HUDEP-2 (cell line): ENCODE data around the gene ZNF683.
A peak's percentile ranks its signal among the peaks of the same experiment; 100 is the strongest.
"Not testable (repeated sequence)": the region's sequence is repeated elsewhere in the genome, so short reads cannot be mapped to it uniquely, and the experiment has no call there.

ENCODE experiments used
- DNase-seq, 76 experiments: peaks; one replicate each; lab custom pipeline; 2025; ENCODE audit not compliant: unreplicated experiment in 76 of 76; lab: John Stamatoyannopoulos, UW

The ZNF683 gene

GRCh38 chr1:26387447-26387846, 14.9 kb upstream of the ZNF683 start:
- no peak for DNase-seq

DNA sequence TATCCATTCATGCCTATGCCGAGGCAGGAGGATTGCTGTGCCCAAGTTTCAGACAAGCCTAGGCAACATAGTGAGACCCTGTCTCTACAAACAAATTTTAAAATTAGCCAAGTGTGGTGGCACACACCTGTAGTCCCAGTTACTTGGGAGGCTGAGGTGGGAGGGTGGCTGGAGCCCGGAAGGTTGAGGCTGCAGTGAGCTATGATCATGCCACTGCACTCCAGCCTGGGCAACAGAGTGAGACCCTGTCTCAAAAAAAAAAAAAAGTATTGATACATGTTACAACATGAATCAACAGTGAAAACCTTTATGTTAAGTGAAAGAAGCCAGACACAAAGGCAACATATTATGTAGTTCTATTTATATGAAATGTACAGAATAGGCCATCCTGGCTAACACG, 12.5 kb upstream of the ZNF683 start:
- not testable (repeated sequence) for DNase-seq

- DNase-seq = no peak
These were observed 11.5 kb upstream of the ZNF683 start for GRCh38 chr1:26384076-26384475.

DNA sequence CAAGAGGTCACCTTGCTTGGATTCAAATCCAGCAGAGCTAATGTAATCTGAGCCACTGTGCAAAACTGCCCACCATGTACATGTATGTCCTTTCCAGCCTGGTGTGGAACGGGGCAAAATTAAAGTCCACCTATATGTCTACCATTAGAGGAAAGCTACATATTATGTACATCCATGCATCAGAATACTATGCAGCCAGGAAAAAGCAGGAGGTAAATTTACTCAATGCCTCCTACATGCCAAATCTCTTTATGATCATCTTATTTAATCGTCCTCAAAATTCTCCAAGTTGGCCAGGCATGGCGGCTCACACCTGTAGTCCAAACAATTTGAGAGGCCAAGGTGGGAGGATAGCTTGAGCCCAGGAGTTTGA, 6.3 kb upstream of the ZNF683 start:
- DNase-seq = no peak

- peak in 75 of 76 experiments; percentile 73 to 99 (median 94) for DNase-seq
These were observed 5.7 kb upstream of the ZNF683 start for GRCh38 chr1:26378088-26378878.

- no peak for DNase-seq
These were observed 3.5 kb upstream of the ZNF683 start for GRCh38 chr1:26376050-26376449.

DNA sequence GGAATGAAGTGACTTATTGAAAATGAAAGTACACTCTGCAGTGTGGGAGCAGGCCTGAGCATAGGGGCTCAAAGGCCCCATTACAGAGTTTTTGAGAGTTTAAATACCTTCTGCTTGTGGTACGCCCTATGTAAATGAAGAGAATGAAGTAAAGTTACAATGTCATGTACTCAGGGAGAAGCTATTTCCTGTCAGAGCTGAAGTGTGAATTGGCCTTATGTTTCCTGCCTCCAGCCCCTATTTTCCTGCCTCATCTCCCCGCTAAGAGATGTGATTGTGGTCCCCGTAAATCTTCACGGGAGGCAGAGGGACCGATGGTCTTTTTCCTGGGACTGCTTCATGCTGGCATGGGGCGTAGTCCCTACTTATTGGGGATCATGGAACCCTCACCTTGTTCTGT, 2.5 kb upstream of the ZNF683 start:
- no peak for DNase-seq

DNA sequence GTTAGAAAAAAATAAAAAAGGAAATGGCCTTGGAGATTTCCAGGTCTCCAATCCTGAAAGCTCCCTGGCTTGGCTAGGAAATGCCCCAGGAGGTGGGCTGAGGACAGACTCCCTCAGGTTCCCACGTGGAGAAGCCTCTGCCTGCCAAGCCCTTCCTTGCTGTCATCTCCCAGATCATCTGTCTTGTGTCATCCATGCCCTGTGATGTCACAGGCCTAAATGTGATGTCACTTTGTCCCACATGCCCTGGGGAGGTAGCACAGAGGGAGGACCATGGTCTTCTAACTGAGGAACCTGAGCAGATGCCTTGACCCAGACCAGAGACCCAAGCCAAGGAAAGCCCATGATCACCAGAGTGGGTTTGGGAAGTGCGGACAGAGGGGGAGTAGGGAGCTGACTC, 1.8 kb upstream of the ZNF683 start:
- DNase-seq = not testable (repeated sequence)

- DNase-seq = no peak
These were observed 1.2 kb upstream of the ZNF683 start for GRCh38 chr1:26373789-26374188.

DNA sequence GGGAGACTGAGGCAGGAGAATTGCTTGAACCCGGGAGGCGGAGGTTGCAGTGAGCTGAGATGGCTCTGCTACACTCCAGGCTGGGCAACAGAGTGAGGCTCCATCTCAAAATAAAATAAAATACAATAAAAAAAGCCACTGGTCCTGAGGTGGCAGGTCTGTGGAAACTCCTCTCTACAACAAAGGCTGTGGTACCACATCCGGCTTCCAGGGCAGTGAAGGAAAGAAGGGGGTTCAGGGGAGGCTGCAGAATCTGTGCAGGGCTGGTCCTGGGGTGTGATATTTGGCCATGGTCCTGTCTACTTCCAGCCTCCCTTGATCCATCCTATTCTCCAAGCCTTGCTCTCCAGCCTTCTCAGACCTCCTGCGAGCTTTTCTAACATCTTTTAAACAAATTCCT, 731 bp upstream of the ZNF683 start:
- DNase-seq = no peak

- DNase-seq = no peak
These were observed 511 bp downstream of the ZNF683 start for GRCh38 chr1:26372039-26372438.

DNA sequence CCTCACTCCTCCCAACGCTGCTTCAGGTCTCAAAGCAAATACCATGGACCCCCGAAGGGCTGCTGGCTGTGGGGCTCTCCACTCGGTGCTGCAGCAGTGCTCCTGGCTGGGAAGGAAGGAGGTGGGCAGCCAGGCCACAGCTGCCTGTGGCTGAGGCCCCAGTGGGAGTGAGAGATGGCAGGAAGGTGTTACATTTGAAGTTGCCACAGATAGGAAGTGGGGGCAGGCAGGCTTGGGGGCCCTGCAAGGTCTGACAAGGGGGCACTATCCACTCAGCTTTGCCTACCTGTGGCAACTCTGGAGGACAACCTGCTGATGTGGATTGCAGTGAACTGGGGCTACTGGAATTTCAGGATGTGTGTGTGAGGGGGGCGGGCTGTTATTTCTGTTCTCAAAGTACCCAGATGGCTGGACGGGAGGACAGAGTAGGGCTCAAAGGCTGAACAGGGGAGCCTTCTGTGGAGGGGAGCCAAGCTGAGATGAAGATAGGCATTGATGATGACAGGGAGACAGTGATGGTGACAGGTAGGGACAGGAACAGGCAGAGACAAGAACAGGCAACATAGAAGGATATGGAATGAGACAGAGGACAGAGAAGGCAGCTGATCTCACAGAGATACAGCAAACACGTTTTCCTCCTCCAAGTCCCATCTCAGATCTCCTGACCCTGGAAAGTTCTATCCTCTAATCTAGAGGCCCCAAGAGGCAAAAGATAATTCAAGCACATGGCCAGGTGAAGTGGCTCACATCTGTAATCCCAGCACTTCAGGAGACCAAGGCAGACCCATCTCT, 1.8 kb downstream of the ZNF683 start:
- no peak for DNase-seq

DNA sequence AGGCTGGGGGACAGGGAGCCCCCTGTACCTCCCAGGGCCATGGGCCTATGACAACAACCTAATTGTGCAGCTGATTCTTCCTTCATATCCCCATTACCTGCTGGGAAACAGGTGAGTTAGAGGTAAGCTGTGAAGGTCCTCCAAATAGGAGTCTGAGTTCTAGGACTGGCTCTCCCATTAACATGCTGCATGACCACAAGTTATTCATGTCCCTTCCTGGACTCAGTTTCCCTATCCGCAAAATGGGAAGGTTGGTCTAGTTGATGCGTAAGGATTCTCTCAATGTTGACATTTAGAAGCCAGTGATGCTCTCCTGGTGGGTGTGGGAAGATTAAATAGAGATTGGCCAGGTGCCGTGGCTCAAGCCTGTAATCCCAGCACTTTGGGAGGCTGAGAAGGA, 4.1 kb downstream of the ZNF683 start:
- DNase-seq = no peak

GRCh38 chr1:26368006-26368405, 4.5 kb downstream of the ZNF683 start:
- DNase-seq = no peak

- DNase-seq = no peak
These were observed 5.1 kb downstream of the ZNF683 start for GRCh38 chr1:26367441-26367840.

DNA sequence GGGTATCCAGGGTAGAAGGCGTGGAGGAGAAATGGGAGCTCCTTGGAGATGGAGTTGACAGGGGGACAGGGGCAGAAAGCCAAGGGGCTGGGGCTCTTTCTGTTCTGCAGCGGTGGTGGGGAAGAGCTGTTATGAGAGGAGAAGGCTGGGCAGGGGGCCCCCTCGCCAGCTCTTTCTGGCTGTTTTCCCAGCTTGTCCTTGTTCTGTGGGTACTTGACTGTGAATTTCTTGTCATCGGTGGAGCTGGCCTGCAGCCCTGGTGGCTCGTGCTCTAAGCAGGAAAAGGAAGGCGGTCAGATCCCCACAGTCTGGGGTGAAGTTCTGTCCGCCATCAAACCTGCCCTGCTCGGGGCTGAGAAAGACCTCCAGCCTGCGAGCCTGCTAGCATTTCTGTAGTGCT, 7.6 kb downstream of the ZNF683 start:
- no peak for DNase-seq

DNA sequence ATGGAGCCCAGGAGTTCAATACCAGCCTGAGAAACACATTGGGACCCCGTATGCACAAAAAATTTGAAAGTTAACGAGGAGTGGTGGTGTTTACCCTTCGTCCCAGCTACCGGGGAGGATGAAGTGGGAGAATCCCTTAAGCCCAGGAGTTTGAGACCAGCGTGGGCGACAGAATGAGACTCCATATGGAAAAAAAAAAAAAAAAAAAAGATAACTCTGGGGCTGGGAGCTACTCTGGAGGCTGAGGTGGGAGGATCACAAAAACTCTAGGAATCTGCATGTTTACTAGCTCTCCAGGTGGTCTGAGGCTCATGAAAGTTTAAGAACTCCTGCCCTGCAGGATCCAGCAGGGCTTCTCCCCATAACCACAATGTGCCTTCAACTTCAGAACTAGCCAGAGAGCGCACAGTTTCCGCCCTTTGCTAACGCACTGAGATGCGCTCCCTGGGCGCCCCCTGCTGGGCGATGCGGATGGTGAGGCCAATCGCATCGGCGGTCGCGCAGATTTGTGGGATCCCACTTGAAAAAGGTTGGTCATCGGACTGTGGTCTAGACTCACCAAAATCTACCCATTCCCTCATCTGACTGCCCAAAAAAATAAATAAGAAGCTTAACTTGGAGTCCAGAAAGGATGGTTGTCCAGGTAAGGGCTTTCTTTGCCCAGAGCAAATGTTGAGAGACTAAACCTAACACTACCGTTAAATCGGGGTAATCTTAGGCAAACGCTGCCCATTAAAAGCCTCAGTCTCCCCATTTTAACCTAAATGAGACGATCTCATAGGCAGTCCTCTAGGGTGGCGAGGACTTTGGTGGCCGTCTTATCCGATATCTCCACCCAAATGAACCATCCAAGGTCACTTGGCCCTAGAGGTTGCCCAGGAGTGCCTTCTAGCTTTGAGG, 8.8 kb downstream of the ZNF683 start:
- peak in 73 of 76 experiments; percentile 10 to 82 (median 64) for DNase-seq

DNA sequence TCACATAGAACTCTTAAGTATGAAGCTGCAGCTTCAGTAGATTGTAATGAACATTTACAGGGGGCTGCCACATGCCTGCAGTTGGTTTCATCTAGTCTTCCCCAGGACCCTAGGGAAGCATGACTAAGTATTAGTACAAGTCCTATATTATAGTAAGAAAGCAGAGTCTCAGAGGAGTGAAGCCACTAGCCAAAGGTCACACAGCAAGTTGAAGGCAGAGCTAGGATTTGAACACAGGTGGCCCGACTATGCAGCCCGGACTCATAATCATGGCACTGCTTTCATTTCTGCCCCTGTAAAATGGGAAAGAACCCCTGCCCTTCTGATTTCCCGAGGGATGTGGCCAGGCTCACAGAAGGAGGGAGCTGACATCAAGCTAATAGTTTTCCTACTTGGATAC, 10.2 kb downstream of the ZNF683 start:
- DNase-seq = no peak

- no peak for DNase-seq
These were observed 10.9 kb downstream of the ZNF683 start for GRCh38 chr1:26361605-26362122.

DNA sequence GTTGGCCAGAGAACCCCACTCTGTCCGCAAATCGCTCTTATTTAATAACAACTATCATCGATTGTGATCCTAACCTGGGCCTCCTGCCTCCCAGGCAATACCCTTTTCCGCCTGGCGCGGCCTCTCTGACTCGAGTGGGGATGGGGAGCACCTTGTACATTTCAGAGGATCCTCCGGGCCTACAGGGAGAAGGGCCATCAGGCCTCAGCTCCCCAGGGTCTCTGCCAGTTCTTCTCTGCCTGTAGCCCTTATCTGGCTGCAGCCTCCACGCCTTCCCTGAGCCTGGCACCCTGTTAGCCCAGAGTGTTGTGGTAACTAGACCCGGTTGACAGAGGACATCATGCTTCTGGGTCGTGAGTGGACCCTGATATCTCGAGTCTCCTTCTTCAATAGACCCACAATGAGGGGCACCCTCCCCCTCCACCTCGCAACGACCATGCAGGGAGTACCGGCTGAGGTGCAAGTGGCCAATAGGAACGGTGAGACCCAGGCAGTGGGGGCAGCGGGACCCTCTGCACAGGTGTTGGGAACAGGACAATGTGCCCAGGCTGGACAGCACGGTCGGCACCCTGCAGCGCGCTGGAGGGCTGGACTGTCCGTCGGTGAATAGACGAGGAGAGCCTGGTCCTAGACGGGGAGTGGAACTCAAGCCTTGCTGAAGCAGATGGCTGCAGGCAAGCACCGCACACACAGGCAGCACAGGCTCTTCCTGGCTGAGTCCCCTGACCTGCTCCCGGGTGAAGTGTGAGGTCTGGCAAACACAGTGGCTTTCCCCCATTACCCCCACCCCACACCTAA, 11.5 kb downstream of the ZNF683 start:
- DNase-seq = peak in 37 of 76 experiments; percentile 7 to 52 (median 19)
